Measurements from ENCODE around the gene ASPSCR1.
"Not testable (repeated sequence)": the region's sequence is repeated elsewhere in the genome, so short reads cannot be mapped to it uniquely, and the experiment has no call there.

The ASPSCR1 gene

DNA sequence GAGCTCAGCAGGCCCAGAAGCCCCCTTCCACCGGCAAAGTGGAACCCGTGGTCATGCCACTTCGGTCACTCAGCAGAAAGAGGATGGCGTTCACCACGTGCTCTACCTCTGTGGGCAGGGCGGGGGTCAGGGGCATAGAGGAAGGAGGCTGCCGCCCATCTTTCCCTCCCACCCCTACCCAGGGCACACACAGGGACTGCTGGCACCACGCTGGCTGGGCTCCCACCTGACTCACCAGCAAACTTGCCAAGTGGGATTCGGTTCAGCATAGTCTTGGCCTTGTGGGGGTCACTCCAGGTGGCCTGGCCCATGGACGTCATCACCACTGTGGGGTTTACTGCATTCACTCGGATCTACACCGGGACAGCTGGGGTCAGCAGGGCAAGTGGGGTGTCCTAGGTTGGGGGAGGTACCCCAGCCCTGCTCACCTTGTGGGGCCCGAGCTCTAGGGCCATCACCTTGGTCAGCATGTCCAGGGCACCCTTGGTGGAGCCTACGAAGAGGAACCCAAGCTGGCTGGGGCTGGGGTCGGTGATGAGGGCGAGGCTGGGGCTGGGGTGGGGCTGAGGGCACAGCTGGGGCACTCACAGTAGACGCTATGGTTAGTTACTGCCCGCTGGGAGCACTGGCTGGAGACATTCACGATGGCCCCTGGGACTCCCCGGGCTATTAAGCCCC, 58.7 kb downstream of the ASPSCR1 start:
- Histone ChIP-seq H2AFZ (ENCODE audit: low read length, unreplicated experiment) (no peak overlapping the region), H3K27me3 (ENCODE audit: insufficient read depth, low read length) (no peaks in the 10 kb centered on the region), H3K4me1 (ENCODE audit: control insufficient read depth, insufficient read depth, low read length, unreplicated experiment) (peaks cover 7% of the 10 kb centered on the region), H3K79me2 (ENCODE audit: control insufficient read depth, insufficient read depth, low read length, unreplicated experiment) (no peaks in the 10 kb centered on the region), H3K36me3 (ENCODE audit: insufficient read depth, low read length) (no peaks in the 10 kb centered on the region), H3K27ac (ENCODE audit: low read depth, low read length) (no peak overlapping the region), H3K4me3 (ENCODE audit: low read depth, low read length) (peak overlapping the region; percentile 80)

DNA sequence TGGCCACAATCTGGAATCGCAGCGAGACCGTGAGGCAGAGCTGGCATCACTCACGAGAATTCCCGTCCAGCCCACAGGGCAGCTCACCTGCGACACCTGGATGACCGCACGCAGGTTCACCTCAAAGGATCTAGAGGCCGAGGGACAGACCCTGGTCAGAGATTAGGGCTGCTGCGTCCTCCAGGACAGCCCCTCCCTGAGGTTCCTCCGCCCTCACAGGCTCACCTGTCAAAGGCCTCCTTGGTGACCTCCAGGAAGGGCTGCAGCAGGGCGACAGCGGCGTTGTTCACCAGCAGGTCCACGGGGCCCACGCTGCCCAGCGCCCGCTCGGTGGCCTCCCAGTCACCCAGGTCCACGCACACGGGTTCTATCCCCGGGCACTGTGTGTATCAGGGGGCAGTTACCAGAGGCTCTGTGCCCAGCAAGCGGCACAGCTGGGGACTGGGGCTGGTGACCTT, 59.2 kb downstream of the ASPSCR1 start:
- Histone ChIP-seq H3K4me3 (ENCODE audit: low read depth, low read length) (peak overlapping the region; percentile 80), H3K4me1 (ENCODE audit: control insufficient read depth, insufficient read depth, low read length, unreplicated experiment) (peaks cover 7% of the 10 kb centered on the region), H2AFZ (ENCODE audit: low read length, unreplicated experiment) (peak overlapping the region; percentile 48), H3K27me3 (ENCODE audit: insufficient read depth, low read length) (no peaks in the 10 kb centered on the region), H3K27ac (ENCODE audit: low read depth, low read length) (no peak overlapping the region), H3K79me2 (ENCODE audit: control insufficient read depth, insufficient read depth, low read length, unreplicated experiment) (no peaks in the 10 kb centered on the region), H3K36me3 (ENCODE audit: insufficient read depth, low read length) (no peaks in the 10 kb centered on the region)

DNA sequence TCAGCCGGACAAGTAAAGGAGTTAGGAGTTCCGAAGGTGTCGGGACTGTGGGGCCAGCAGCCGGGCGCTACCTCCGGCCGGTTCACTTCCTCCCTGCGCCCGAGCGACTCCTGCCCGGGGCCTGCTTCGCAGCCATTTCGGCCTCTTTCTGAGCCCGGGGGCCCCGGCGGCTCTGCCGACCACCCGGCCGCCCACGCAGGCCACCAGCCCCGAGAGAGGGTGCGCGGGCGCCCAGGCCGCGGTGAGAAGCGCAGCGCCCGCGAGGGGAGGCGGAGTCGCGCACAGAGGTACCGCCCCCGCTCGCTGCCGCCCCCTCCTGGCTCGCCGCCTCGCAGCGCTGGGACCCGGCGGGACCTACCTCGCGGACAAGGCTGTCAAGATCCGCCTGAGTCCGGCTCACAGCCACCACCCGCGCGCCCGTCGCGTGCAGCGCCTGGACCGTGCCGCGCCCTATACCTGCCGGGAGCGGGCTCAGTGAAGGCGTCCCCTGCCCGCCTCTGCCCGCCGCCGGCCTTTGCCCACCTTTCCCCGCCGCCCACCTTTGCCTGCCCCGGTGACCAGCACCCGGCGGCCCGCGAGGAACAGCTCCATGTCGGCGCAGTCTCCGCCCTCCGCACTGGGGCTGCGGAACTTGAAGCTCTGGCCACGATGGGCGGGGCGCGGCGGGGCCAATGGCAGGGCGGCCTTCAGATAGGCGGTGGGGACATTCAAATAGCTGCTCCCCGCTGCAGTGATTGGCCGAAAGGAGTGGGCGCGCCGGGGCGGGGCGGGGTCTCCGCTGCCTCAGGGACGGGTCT, 59.9 kb downstream of the ASPSCR1 start, which contains the start of gene DCXR:
Gene DCXR (minus strand): TSS at position 606 of the 797 bp plus-strand sequence. CDS start 15 bp downstream, at position 591.
- no peaks in the 10 kb centered on the region for H3K27me3 ChIP-seq (ENCODE audit: insufficient read depth, low read length)
- H3K79me2 ChIP-seq (ENCODE audit: control insufficient read depth, insufficient read depth, low read length, unreplicated experiment) = no peaks in the 10 kb centered on the region
- peaks cover 4% of the 10 kb centered on the region for H3K4me1 ChIP-seq (ENCODE audit: control insufficient read depth, insufficient read depth, low read length, unreplicated experiment)
- peak within 1 kb of the TSS; percentile 49 for H2AFZ ChIP-seq (ENCODE audit: low read length, unreplicated experiment)
- H3K4me3 ChIP-seq (ENCODE audit: low read depth, low read length) = peak within 1 kb of the TSS; percentile 80
- H3K36me3 ChIP-seq (ENCODE audit: insufficient read depth, low read length) = no peaks in the 10 kb centered on the region
- peak within 1 kb of the TSS; percentile 57; the same call in 1 of the 2 replicates for H3K27ac ChIP-seq (ENCODE audit: low read depth, low read length)

DNA sequence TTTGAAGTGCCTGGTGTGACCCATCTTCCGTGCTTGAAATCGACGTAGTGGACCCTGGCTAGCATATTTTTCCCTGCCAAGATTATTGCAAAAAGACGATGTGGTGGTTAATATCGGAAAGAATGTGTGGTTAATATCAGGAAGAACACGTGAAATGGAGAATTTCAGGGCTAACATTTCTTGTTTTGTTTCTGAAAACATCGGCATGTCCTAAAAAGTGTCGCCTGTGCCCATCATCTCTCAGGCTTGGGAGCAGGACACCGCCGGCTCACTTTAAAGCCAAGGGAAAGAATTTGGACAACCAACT, 60.4 kb downstream of the ASPSCR1 start:
- Histone ChIP-seq H3K27me3 (ENCODE audit: insufficient read depth, low read length) (no peaks in the 10 kb centered on the region), H3K4me1 (ENCODE audit: control insufficient read depth, insufficient read depth, low read length, unreplicated experiment) (peaks cover 4% of the 10 kb centered on the region), H3K36me3 (ENCODE audit: insufficient read depth, low read length) (no peaks in the 10 kb centered on the region), H2AFZ (ENCODE audit: low read length, unreplicated experiment) (peak overlapping the region; percentile 49), H3K4me3 (ENCODE audit: low read depth, low read length) (peak overlapping the region; percentile 80), H3K79me2 (ENCODE audit: control insufficient read depth, insufficient read depth, low read length, unreplicated experiment) (no peaks in the 10 kb centered on the region), H3K27ac (ENCODE audit: low read depth, low read length) (no peak overlapping the region)

DNA sequence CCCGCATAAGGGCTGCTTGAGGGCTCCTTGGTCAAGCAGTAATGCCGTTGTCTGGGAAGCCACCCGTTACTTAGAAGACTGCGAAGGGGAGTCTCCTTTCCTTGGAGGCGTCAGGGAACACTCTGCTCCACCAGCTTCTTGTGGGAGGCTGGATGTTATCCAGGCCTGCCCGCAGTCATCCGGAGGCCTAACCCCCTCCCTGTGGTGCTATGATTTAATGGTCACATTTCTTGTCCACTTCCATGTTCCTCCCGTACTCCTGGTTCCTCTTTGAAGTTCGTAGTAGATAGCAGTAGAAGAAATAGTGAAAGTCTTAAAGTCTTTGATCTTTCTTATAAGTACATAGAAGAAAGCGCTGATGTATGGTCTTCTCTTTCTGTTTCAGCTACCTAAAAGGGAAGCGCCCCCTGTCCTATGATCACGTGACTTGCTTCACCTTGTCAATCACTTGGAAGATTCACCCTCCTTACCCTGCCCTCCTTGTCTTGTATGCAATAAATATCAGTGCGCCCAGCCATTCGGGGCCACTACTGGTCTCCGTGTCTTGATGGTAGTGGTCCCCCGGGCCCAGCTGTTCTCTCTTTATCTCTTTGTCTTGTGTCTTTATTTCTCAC, 61.5 kb downstream of the ASPSCR1 start:
- H3K27ac ChIP-seq (ENCODE audit: low read depth, low read length); H3K36me3 ChIP-seq (ENCODE audit: insufficient read depth, low read length); H2AFZ ChIP-seq (ENCODE audit: low read length, unreplicated experiment); H3K27me3 ChIP-seq (ENCODE audit: insufficient read depth, low read length); H3K4me3 ChIP-seq (ENCODE audit: low read depth, low read length); H3K79me2 ChIP-seq (ENCODE audit: control insufficient read depth, insufficient read depth, low read length, unreplicated experiment); H3K4me1 ChIP-seq (ENCODE audit: control insufficient read depth, insufficient read depth, low read length, unreplicated experiment): not testable (repeated sequence)

DNA sequence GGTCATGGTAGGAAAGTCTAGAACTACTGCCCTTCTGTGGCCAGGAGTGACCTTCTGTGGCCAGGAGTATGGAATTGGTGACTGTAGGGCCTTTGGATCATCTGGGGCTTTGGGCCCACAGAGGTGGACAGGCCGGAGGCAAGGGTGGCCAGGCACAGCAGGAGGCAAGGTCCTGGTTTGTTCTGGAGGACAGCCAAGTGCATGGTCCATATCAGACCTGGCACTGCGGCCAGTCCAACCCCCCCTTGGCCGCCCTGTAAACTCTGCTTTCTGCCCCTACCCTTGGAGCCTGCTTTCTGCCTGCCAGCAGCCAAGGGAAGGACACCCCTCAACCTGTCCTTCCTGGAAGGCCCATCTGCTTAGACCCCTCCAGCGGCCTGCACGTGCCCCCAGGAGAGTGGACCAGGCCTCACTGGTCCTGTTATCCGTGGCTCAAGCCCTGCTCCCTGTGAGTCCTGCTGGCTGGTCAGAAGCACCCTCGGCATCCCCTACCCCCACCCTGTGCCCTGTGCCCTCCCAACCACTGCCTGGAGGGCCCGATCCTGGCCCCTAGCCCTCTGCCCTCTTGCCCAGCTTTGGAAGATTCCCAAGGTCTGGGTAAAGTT, 62.4 kb downstream of the ASPSCR1 start:
- Histone ChIP-seq H2AFZ (ENCODE audit: low read length, unreplicated experiment) (no peak overlapping the region), H3K27ac (ENCODE audit: low read depth, low read length) (no peak overlapping the region), H3K4me1 (ENCODE audit: control insufficient read depth, insufficient read depth, low read length, unreplicated experiment) (peaks cover 4% of the 10 kb centered on the region), H3K79me2 (ENCODE audit: control insufficient read depth, insufficient read depth, low read length, unreplicated experiment) (no peaks in the 10 kb centered on the region), H3K4me3 (ENCODE audit: low read depth, low read length) (no peak overlapping the region), H3K27me3 (ENCODE audit: insufficient read depth, low read length) (no peaks in the 10 kb centered on the region), H3K36me3 (ENCODE audit: insufficient read depth, low read length) (no peaks in the 10 kb centered on the region)

DNA sequence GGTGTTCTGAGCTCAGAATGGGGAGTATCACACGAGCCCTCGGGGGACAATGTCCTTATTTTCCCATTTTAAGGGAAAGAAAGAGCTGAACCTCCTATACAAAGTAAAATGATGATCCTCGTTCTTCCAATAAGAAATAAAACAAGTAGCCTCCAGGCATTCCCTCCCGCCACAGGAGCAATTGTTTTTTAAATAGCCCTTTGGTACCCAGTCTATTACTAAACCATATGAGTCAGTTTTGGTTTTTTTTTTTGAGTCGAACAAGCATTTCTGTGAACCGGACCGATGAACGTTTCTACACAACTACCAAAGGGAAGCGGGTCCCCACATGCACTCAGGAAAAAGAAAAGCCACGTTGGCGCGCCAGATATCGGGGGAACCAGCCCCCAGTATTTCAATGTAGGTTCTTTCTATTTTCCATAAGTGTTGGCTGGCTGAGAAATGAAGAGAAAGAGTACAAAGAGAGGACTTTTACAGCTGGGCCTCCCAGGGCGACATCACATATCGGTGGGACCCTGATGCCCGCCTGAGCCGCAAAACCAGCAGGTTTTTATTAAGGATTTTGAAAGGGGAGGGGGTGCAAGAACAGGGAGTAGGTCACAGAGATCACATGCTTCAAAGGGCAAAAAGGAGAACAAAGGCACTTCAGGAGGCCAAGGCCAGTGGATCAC, 63.9 kb downstream of the ASPSCR1 start:
- no peaks in the 10 kb centered on the region for H3K36me3 ChIP-seq (ENCODE audit: insufficient read depth, low read length)
- no peak overlapping the region for H3K4me3 ChIP-seq (ENCODE audit: low read depth, low read length)
- no peaks in the 10 kb centered on the region for H3K79me2 ChIP-seq (ENCODE audit: control insufficient read depth, insufficient read depth, low read length, unreplicated experiment)
- no peak overlapping the region for H3K27ac ChIP-seq (ENCODE audit: low read depth, low read length)
- H3K27me3 ChIP-seq (ENCODE audit: insufficient read depth, low read length) = no peaks in the 10 kb centered on the region
- H3K4me1 ChIP-seq (ENCODE audit: control insufficient read depth, insufficient read depth, low read length, unreplicated experiment) = peaks cover 4% of the 10 kb centered on the region
- no peak overlapping the region for H2AFZ ChIP-seq (ENCODE audit: low read length, unreplicated experiment)

DNA sequence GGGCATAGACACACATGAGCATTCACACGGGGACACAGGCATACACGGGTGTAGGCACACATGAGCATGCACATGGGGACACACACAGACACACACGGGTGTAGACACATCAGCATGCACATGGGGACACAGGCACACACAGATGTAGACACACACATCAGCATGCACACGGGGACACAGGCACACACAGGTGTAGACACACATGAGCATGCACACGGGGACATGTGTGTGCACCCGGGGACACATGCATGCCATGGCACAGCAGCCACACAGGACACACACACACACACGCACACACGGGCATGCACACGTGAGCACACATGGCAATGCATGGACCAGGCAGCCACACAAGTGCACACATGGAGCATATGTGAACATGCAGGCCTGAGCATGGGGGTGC, 65.2 kb downstream of the ASPSCR1 start:
- Histone ChIP-seq H3K27me3 (ENCODE audit: insufficient read depth, low read length) (no peaks in the 10 kb centered on the region), H3K4me3 (ENCODE audit: low read depth, low read length) (no peak overlapping the region)

DNA sequence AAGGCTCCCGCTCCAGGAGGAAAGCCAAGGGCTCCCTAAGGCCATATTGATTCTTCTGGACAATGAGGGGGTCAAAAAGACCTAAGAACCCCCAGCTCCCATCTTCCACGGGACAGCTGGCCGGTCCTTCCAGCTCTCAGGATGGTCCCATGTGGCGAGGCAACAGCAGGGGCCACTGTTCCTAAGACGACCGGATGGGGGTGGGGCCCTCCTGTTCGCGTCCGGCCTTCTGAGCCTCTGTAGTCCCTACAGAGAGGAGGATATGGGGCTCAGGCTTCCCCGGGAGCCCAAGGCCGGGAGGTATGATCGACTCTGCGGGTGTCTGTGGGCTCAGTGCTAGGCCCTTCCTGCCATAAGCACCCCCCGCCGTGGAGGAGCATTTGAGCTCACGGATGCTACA, 66.1 kb downstream of the ASPSCR1 start:
- Histone ChIP-seq H2AFZ (ENCODE audit: low read length, unreplicated experiment) (no peak overlapping the region), H3K4me1 (ENCODE audit: control insufficient read depth, insufficient read depth, low read length, unreplicated experiment) (no peaks in the 10 kb centered on the region)

More for the DNA sequence above, 65.2 kb downstream of the ASPSCR1 start:
- Histone ChIP-seq H2AFZ (ENCODE audit: low read length, unreplicated experiment) (no peak overlapping the region), H3K27ac (ENCODE audit: low read depth, low read length) (no peak overlapping the region), H3K4me1 (ENCODE audit: control insufficient read depth, insufficient read depth, low read length, unreplicated experiment) (no peaks in the 10 kb centered on the region), H3K36me3 (ENCODE audit: insufficient read depth, low read length) (no peaks in the 10 kb centered on the region), H3K79me2 (ENCODE audit: control insufficient read depth, insufficient read depth, low read length, unreplicated experiment) (no peaks in the 10 kb centered on the region)

DNA sequence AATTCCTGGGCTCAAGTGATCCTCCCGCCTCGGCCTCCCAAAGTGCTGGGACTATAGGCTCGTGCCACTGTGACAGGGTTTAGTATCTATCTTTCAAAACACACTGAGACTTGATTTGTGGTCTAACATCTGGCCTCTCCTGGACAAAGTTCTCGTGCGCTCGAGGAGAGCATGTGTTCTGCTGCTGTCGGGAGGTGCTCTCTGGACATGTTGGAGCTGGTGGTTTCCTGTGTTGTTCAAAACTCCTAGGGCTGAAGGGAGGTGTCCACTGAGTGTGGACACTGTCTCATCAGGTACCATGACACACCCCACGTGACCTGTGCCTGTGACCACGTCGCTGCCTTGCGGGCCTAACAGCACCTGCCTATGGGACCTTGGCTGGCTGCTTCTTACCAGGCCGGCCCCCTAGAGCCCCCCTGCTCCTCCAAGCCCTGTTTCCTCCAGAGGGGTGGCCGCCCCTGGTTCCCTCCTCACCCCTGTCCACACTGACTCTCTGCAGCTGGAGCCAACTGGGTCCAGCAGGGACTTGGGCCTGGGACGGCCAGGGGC, 68.6 kb downstream of the ASPSCR1 start:
- no peaks in the 10 kb centered on the region for H3K27me3 ChIP-seq (ENCODE audit: insufficient read depth, low read length)
- H3K79me2 ChIP-seq (ENCODE audit: control insufficient read depth, insufficient read depth, low read length, unreplicated experiment) = no peaks in the 10 kb centered on the region
- H3K27ac ChIP-seq (ENCODE audit: low read depth, low read length) = no peak overlapping the region
- no peaks in the 10 kb centered on the region for H3K4me1 ChIP-seq (ENCODE audit: control insufficient read depth, insufficient read depth, low read length, unreplicated experiment)
- H2AFZ ChIP-seq (ENCODE audit: low read length, unreplicated experiment) = no peak overlapping the region
- no peak overlapping the region for H3K4me3 ChIP-seq (ENCODE audit: low read depth, low read length)
- no peaks in the 10 kb centered on the region for H3K36me3 ChIP-seq (ENCODE audit: insufficient read depth, low read length)

More for the DNA sequence above, 66.1 kb downstream of the ASPSCR1 start:
- Histone ChIP-seq H3K4me3 (ENCODE audit: low read depth, low read length) (no peak overlapping the region), H3K27me3 (ENCODE audit: insufficient read depth, low read length) (no peaks in the 10 kb centered on the region), H3K79me2 (ENCODE audit: control insufficient read depth, insufficient read depth, low read length, unreplicated experiment) (no peaks in the 10 kb centered on the region), H3K27ac (ENCODE audit: low read depth, low read length) (no peak overlapping the region), H3K36me3 (ENCODE audit: insufficient read depth, low read length) (no peaks in the 10 kb centered on the region)
